ENCODE results near the gene BCL2A1. TPM values are rescaled to one million over a fixed set of nuclear protein-coding genes. Genes with fewer than 3 reads are reported as not detected.
"Not testable (repeated sequence)": the region's sequence is repeated elsewhere in the genome, so short reads cannot be mapped to it uniquely, and the experiment has no call there.

BCL2A1 gene
- total RNA-seq, 2 experiments from 2014 or later = 2.2 to 2.3 TPM

DNA sequence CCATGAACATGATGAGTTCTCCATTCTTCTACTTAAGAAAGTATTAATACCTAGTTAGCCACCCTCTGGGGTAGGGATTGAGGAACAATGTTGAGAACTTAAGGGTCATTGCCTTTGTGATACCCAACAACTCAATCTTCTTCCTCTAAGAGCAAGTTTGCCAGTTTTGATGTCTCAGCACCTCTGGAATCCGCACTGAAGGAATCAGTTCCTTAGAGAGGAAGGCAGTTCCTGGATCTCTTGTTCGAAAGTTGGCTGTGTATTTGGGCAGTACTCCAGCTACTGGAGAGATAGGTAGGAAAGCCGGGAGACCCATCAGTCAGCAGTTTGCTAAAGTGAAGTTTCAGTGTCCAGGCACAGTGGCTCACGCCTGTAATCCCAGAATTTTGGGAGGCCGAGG is 38.5 kb downstream of the BCL2A1 start:
- Histone ChIP-seq H3K27ac (ENCODE audit: low read depth, low read length, poor library complexity, severe bottlenecking) (no peak overlapping the region), H2AFZ (ENCODE audit: low read length) (no peak overlapping the region), H3K9me3 (ENCODE audit: low read length) (no peaks in the 10 kb centered on the region), H3K79me2 (ENCODE audit: insufficient read depth, low read depth, low read length) (no peaks in the 10 kb centered on the region), H3K36me3 (ENCODE audit: insufficient read depth, low read length) (no peaks in the 10 kb centered on the region), H3K4me3 (ENCODE audit: low read depth, low read length, poor library complexity, severe bottlenecking) (no peak overlapping the region), H3K4me1 (ENCODE audit: insufficient read depth, low read length, poor library complexity, severe bottlenecking) (no peaks in the 10 kb centered on the region), H3K9me2 (ENCODE audit: insufficient read depth, low read length) (no peaks in the 10 kb centered on the region), H4K20me1 (ENCODE audit: insufficient read depth, low read length) (no peaks in the 10 kb centered on the region), H3K4me2 (ENCODE audit: low read length) (no peak overlapping the region)
- DNase-seq (ENCODE audit: low spot score) = no peak
- ChIA-PET CTCF (ENCODE audit: unreplicated experiment) (no interaction called here), POLR2A (interaction anchor here (0.6 to 0.7 kb wide), 2 partner anchors 9 to 334 kb away, joined by 3 to 5 read pairs; no protein-coding TSS in a partner anchor)
- TF ChIP-seq EZH2phosphoT487 (IDR thresholded peaks at IDR 0.05; ENCODE audit: borderline replicate concordance, low read depth, low read length) (no peak), CTCF (conservative IDR thresholded peaks at IDR 0.05; ENCODE audit: low read length) (no peak)
- no TSS peak for BruUV-seq (replicated peaks)
- intact Hi-C loops (cut with micrococcal nuclease; ENCODE audit: unreplicated experiment) = no loop called here

- no peaks in the 10 kb centered on the region for H3K4me1 ChIP-seq (ENCODE audit: insufficient read depth, low read length, poor library complexity, severe bottlenecking)
- BruUV-seq (replicated peaks) = no TSS peak
- no peaks in the 10 kb centered on the region for H4K20me1 ChIP-seq (ENCODE audit: insufficient read depth, low read length)
- H3K9me3 ChIP-seq (ENCODE audit: low read length) = no peaks in the 10 kb centered on the region
- intact Hi-C loops (cut with micrococcal nuclease; ENCODE audit: unreplicated experiment) = no loop called here
- H3K4me2 ChIP-seq (ENCODE audit: low read length) = no peak overlapping the region
- H3K27ac ChIP-seq (ENCODE audit: low read depth, low read length, poor library complexity, severe bottlenecking) = no peak overlapping the region
- DNase-seq (ENCODE audit: low spot score) = no peak
- H3K79me2 ChIP-seq (ENCODE audit: insufficient read depth, low read depth, low read length) = no peaks in the 10 kb centered on the region
- no peak overlapping the region for H2AFZ ChIP-seq (ENCODE audit: low read length)
- POLR2A ChIA-PET = no interaction called here
- no peak overlapping the region for H3K4me3 ChIP-seq (ENCODE audit: low read depth, low read length, poor library complexity, severe bottlenecking)
- H3K36me3 ChIP-seq (ENCODE audit: insufficient read depth, low read length) = no peaks in the 10 kb centered on the region
- TF ChIP-seq CTCF (conservative IDR thresholded peaks at IDR 0.05; ENCODE audit: low read length) (no peak), EZH2phosphoT487 (IDR thresholded peaks at IDR 0.05; ENCODE audit: borderline replicate concordance, low read depth, low read length) (no peak)
- H3K9me2 ChIP-seq (ENCODE audit: insufficient read depth, low read length) = no peaks in the 10 kb centered on the region
- CTCF ChIA-PET (ENCODE audit: unreplicated experiment) = no interaction called here
These were observed 40.5 kb downstream of the BCL2A1 start for GRCh38 chr15:79930516-79930915.

DNA sequence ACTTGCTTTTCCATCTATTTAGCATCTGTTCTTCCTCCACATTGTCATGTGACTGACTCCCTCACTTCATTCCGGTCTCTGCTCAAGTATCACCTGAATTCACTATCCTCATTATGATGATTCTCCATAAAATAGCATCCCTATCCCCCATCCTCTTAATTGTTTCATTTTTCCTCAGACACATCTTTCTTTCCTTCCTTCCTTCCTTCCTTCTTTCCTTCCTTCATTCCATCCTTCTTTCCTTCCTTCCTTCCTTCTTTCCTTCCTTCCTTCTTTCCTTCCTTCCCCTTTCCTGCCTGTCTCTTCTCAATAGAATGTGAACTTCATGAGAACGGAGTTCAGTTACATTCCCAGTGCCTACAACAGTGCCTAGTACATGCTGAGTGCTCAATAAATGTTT is 41.6 kb downstream of the BCL2A1 start:
- Histone ChIP-seq H3K79me2 (ENCODE audit: insufficient read depth, low read depth, low read length) (no peaks in the 10 kb centered on the region), H3K4me3 (ENCODE audit: low read depth, low read length, poor library complexity, severe bottlenecking) (no peak overlapping the region), H3K4me1 (ENCODE audit: insufficient read depth, low read length, poor library complexity, severe bottlenecking) (peaks cover 3% of the 10 kb centered on the region), H3K9me2 (ENCODE audit: insufficient read depth, low read length) (no peaks in the 10 kb centered on the region), H3K4me2 (ENCODE audit: low read length) (no peak overlapping the region), H3K36me3 (ENCODE audit: insufficient read depth, low read length) (no peaks in the 10 kb centered on the region), H3K27ac (ENCODE audit: low read depth, low read length, poor library complexity, severe bottlenecking) (no peak overlapping the region), H4K20me1 (ENCODE audit: insufficient read depth, low read length) (no peaks in the 10 kb centered on the region), H2AFZ (ENCODE audit: low read length) (no peak overlapping the region), H3K9me3 (ENCODE audit: low read length) (0 out of 2 replicates have a peak, but pooled peaks cover 3% of the 10 kb centered on the region)
- no TSS peak for BruUV-seq (replicated peaks)
- TF ChIP-seq EZH2phosphoT487 (IDR thresholded peaks at IDR 0.05; ENCODE audit: borderline replicate concordance, low read depth, low read length) (no peak), CTCF (conservative IDR thresholded peaks at IDR 0.05; ENCODE audit: low read length) (no peak)
- DNase-seq (ENCODE audit: low spot score) = no peak
- CTCF ChIA-PET (ENCODE audit: unreplicated experiment) = no interaction called here
- POLR2A ChIA-PET = no interaction called here
- intact Hi-C loops (cut with micrococcal nuclease; ENCODE audit: unreplicated experiment) = no loop called here

DNA sequence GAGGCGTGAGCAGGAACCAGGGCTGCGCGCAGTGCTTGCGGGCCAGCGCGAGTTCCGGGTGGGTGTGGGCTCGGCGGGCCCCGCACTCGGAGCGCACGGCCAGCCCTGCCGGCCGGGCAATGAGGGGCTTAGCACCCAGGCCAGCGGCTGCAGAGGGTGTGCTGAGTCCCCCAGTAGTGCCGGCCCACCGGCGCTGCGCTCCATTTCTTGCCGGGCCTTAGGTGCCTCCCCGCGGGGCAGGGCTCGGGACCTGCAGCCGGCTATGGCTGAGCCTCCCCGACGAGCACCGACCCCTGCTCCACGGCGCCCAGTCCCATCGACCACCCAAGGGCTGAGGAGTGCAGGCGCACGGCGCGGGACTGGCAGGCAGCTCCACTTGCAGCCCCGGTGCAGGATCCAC is 44.9 kb downstream of the BCL2A1 start:
- intact Hi-C loops (cut with micrococcal nuclease; ENCODE audit: unreplicated experiment); H3K9me2 ChIP-seq (ENCODE audit: insufficient read depth, low read length); H3K27ac ChIP-seq (ENCODE audit: low read depth, low read length, poor library complexity, severe bottlenecking); H3K4me2 ChIP-seq (ENCODE audit: low read length); H3K4me3 ChIP-seq (ENCODE audit: low read depth, low read length, poor library complexity, severe bottlenecking); CTCF ChIA-PET (ENCODE audit: unreplicated experiment); DNase-seq (ENCODE audit: low spot score); H2AFZ ChIP-seq (ENCODE audit: low read length); BruUV-seq (replicated peaks); H4K20me1 ChIP-seq (ENCODE audit: insufficient read depth, low read length); POLR2A ChIA-PET: not testable (repeated sequence)
- peaks cover 16% of the 10 kb centered on the region for H3K9me3 ChIP-seq (ENCODE audit: low read length)
- peaks cover 19% of the 10 kb centered on the region for H3K79me2 ChIP-seq (ENCODE audit: insufficient read depth, low read depth, low read length)
- H3K36me3 ChIP-seq (ENCODE audit: insufficient read depth, low read length) = peaks cover 13% of the 10 kb centered on the region
- H3K4me1 ChIP-seq (ENCODE audit: insufficient read depth, low read length, poor library complexity, severe bottlenecking) = peaks cover 17% of the 10 kb centered on the region
